ENCODE results near the gene LEMD2.

The LEMD2 gene

DNA sequence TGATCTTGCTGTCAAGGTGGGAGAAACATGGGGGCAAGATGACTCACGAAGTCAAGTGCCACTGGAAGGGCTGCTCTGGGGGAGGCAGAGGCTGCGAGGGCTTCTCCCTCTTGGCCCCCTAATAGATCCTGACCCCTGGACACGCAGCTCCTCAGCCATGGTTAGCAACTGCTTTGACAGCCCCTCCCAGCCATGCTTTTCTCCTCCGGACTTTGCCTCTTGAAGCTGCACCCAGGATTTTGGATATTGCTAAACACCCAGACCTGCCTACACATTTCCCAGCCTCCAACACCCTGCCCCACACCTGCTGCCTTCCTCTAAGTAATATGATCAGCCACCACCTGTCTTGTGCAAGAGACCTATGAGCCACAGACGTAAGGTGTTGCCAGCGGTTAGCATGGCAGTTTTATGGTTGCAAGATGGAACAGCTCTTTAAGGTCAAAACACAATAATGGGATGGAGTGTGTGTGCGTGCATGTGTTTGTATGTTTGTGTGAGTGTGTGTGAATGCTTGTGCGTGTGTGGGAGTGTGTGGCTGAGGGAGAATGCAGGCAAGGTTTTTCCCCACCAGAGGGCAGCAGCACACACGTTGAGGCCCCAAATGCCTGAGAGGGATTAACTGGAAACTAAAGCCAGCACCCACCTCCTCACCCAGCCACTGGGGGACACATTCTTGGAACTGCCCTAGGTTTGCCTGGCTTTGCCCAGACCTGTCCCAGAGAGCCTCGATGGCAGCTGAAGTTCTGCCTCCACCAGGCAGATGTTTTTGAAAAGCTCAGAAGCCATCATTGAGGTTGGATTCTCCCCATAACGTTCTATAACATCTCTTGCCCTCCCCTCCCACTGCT is 44.7 kb downstream of the LEMD2 start:
- no peak overlapping the region for H3K27ac Mint-ChIP-seq
- no peaks in the 10 kb centered on the region for H3K36me3 Mint-ChIP-seq (ENCODE audit: low read depth)
- intact Hi-C loops (cut with micrococcal nuclease): loop anchor here (1.0 kb wide), 1 partner anchor 410 kb away; no protein-coding TSS in a partner anchor
- no peak overlapping the region for H3K4me3 Mint-ChIP-seq
- peaks cover 16% of the 10 kb centered on the region for H3K4me1 Mint-ChIP-seq (ENCODE audit: low read depth)
- H3K9me3 Mint-ChIP-seq: no peaks in the 10 kb centered on the region
- H3K27me3 Mint-ChIP-seq: peaks cover 11% of the 10 kb centered on the region

DNA sequence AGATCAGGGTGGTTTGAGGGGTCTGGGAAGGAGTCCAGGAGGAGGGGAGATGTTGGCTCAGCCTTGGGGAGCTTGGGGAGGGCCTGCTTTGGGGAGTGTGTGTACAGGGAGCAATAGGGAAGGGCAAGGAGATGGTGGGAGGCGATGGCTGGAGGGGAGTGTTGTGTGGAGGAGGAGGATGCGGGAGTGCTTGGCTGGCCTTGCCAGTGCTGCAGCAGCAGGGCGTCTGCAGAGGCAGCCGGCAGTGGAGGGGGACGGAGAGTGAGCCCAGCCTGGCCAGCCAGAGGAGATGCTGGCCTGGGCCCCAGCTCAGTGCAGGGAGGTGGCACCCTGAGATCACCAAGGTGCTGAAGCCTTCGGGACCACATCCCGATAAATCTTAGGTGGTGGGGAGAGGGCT is 46.1 kb downstream of the LEMD2 start:
- peaks cover 11% of the 10 kb centered on the region for H3K27me3 Mint-ChIP-seq
- no peaks in the 10 kb centered on the region for H3K9me3 Mint-ChIP-seq
- no peak overlapping the region for H3K4me3 Mint-ChIP-seq
- H3K27ac Mint-ChIP-seq: no peak overlapping the region
- peaks cover 16% of the 10 kb centered on the region for H3K4me1 Mint-ChIP-seq (ENCODE audit: low read depth)
- intact Hi-C loops (cut with micrococcal nuclease): no loop called here
- H3K36me3 Mint-ChIP-seq (ENCODE audit: low read depth): no peaks in the 10 kb centered on the region

DNA sequence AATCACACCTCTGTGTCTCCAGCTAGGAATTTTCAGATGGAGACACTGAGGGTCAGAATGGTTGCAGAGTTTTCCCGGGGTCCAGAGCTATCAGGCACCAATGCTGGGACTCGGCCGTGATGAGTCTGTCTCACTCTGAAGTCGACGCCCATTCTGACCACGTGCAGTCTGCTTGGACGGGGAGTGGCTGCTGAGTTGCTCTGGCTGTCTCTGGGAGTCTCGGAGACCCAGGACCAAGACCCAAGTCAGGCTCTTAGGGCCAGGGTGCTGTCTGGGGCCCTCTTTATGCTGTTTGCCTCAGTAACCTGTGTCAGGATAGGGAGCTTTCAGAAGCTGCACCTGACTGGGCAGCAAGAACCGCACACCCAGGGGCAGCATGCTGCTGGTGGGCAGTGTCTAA is 46.8 kb downstream of the LEMD2 start:
- Mint-ChIP-seq H3K4me3 (no peak overlapping the region), H3K36me3 (ENCODE audit: low read depth) (no peaks in the 10 kb centered on the region), H3K27ac (no peak overlapping the region), H3K4me1 (ENCODE audit: low read depth) (peaks cover 16% of the 10 kb centered on the region), H3K9me3 (no peaks in the 10 kb centered on the region), H3K27me3 (peaks cover 11% of the 10 kb centered on the region)
- intact Hi-C loops (cut with micrococcal nuclease): no loop called here

DNA sequence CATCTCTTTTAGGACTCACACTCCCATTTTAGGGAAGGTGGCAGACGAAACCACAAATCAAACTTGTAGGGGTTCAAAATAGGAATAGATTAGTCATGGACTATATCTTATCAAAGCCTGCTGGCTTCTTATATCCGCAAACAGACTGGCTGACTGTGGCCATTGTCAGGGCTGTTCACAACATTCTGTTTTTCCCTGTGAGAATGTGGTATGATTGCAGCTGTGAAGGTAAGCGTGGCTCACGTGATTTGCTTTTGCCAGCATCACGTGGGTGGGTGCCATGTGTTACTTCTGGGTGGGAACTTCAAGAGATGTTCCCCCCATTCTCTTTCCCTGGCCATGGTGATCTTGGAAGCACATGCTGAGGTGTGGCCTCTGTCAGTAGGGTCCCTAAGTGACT is 48.1 kb downstream of the LEMD2 start:
- Mint-ChIP-seq H3K27me3 (peaks cover 11% of the 10 kb centered on the region), H3K36me3 (ENCODE audit: low read depth) (no peaks in the 10 kb centered on the region)
- intact Hi-C loops (cut with micrococcal nuclease): no loop called here

DNA sequence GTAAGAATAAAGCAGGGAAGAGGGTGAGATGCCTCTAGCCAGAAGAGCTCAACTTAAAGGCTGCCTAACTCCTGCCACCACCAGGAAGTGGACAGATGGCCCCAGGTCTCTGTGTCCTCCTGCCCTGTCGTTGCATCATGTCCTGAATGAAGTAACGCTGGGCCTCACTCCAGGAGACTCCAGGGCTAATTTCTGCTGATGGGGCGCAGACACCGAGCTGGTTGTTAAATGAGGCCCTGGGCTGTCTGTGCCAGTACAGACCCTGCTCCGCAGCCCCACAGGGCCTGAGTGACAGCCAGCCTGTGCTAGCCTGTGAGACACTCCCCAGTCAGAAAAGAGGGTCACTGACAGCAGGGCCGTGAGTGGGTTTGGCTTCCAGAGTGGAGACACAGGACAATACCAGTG is 48.7 kb downstream of the LEMD2 start:
- Mint-ChIP-seq H3K4me3 (no peak overlapping the region), H3K4me1 (ENCODE audit: low read depth) (peaks cover 16% of the 10 kb centered on the region), H3K27ac (no peak overlapping the region), H3K36me3 (ENCODE audit: low read depth) (no peaks in the 10 kb centered on the region), H3K9me3 (no peaks in the 10 kb centered on the region), H3K27me3 (peaks cover 11% of the 10 kb centered on the region)
- intact Hi-C loops (cut with micrococcal nuclease): no loop called here

More for the DNA sequence above, 48.1 kb downstream of the LEMD2 start:
- H3K4me3 Mint-ChIP-seq: no peak overlapping the region
- peaks cover 16% of the 10 kb centered on the region for H3K4me1 Mint-ChIP-seq (ENCODE audit: low read depth)
- no peak overlapping the region for H3K27ac Mint-ChIP-seq
- no peaks in the 10 kb centered on the region for H3K9me3 Mint-ChIP-seq

DNA sequence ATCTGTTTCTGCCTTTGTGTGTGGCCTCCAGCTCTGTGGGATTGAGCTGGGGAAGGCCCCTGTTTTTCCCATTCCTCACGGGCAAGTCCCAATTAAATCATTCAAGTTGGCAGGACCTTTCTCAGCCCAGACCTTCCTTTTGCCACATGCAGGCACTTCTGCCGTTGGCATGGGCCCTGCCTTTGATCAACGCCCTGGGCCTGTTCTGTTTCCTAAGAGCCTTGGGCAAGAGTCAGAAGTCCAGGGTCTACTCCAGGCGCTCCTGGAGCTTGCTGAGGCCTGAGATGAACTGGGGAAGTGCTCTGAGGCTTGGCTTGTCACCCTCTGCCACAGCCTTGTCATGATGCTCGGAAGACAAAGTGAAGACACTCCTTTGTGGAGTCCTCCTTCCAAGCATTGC is 49.4 kb downstream of the LEMD2 start:
- intact Hi-C loops (cut with micrococcal nuclease): no loop called here
- Mint-ChIP-seq H3K36me3 (ENCODE audit: low read depth) (no peaks in the 10 kb centered on the region), H3K27me3 (peaks cover 11% of the 10 kb centered on the region), H3K9me3 (no peaks in the 10 kb centered on the region), H3K27ac (no peak overlapping the region), H3K4me1 (ENCODE audit: low read depth) (peaks cover 16% of the 10 kb centered on the region), H3K4me3 (no peak overlapping the region)

DNA sequence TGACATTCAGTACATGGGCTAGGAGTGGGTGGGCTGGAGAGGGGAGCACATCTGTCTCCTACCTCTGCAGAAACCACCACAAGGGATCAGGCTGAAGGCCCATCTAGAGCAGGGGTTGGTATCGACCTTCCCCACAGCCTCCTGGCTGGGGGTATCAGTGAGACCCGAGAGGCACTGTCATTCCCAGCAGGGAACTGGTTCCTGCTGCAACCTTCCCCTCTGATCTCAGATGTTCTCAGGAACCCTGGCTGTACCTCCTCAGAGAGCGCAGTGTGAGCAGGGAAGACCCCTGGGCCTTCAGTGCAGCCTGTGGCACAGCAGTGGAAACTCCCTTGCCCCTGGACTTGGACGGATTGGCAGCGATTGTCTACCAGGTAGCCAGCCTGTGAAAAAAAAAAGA is 50.1 kb downstream of the LEMD2 start:
- Mint-ChIP-seq H3K9me3 (no peaks in the 10 kb centered on the region), H3K4me3 (no peak overlapping the region), H3K4me1 (ENCODE audit: low read depth) (peaks cover 11% of the 10 kb centered on the region), H3K27me3 (peaks cover 7% of the 10 kb centered on the region), H3K36me3 (ENCODE audit: low read depth) (no peaks in the 10 kb centered on the region), H3K27ac (no peak overlapping the region)
- intact Hi-C loops (cut with micrococcal nuclease): no loop called here

DNA sequence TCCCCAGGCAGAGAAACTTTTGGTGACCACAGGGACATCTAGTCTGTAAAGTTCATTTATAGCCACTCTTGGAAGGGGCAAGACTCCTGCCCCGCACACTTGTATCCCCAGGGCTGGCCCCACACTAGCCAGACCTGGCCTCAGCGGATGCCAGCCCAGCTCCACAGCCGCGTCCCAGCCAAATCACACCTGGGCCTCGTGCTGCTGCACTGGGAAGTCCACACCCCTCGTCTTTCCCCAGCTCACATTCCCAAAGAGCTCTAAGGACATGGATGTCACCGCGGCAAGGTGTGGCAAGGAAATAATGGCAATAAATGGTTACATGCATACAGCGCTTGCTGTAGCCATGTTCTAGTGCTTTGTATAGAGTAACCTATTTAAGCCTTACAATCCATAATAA is 50.8 kb downstream of the LEMD2 start:
- no peak overlapping the region for H3K4me3 Mint-ChIP-seq
- H3K27ac Mint-ChIP-seq: no peak overlapping the region
- intact Hi-C loops (cut with micrococcal nuclease): no loop called here
- peaks cover 11% of the 10 kb centered on the region for H3K4me1 Mint-ChIP-seq (ENCODE audit: low read depth)
- no peaks in the 10 kb centered on the region for H3K9me3 Mint-ChIP-seq
- peaks cover 5% of the 10 kb centered on the region for H3K27me3 Mint-ChIP-seq
- H3K36me3 Mint-ChIP-seq (ENCODE audit: low read depth): no peaks in the 10 kb centered on the region

DNA sequence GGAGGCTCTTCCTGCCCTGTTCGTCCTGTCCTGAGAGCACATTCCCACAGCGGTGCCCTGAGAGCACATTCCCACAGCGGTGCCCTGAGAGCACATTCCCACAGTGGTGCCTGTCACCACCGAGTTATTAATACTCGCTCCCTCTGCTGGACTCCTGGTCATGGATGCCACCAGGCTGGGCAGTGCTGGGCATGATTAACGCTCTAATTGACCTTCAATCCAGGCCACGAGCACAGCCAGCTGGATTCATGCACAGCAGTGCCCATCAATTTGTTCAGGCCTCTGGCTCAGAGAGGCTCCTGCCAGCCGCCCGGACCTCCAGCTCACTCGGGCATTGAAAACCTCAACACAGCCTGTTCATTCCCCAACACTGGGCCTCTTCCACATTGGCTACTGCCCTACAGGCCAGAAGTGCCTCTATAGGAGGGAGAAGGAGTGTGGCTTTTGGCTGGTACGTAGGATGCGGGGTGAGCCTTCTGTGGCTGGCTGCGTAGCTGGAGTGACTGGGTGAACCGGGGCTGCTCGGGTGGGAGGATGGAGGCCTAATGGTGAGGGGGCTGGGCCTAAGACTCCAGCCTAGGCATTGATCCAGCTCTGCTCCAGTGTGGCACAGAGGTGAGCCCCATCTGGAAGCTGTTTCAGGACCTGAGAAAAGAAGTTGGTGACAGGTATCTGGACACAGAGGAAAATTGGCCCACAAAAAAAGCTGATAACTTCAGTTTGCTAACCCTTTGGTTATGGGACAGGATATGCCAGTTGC is 51.5 kb downstream of the LEMD2 start:
- no peaks in the 10 kb centered on the region for H3K9me3 Mint-ChIP-seq
- intact Hi-C loops (cut with micrococcal nuclease): no loop called here
- H3K4me1 Mint-ChIP-seq (ENCODE audit: low read depth): peaks cover 11% of the 10 kb centered on the region
- H3K27me3 Mint-ChIP-seq: no peaks in the 10 kb centered on the region
- H3K4me3 Mint-ChIP-seq: no peak overlapping the region
- H3K36me3 Mint-ChIP-seq (ENCODE audit: low read depth): no peaks in the 10 kb centered on the region
- H3K27ac Mint-ChIP-seq: no peak overlapping the region

DNA sequence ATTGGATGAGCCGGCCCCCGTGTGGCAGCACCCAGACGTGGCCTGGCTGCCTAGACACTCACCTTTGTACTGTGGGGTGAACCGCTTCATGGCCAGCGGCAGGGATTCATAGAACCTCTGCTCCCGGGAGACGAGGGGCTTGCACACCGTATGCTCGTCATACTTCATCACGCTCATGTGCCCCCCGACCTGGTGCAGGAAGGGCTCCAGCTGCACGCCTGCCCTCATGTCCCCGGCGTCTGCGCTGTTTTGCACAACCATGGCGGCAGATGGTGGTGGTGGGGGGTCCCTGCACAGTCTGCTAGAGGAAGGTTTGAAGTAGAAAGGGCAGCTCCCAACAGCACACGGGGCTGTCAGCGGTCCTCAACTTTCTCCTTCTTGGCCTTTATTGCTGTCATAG is 53.7 kb downstream of the LEMD2 start:
- Mint-ChIP-seq H3K36me3 (ENCODE audit: low read depth) (no peaks in the 10 kb centered on the region), H3K4me3 (no peak overlapping the region)
- intact Hi-C loops (cut with micrococcal nuclease): no loop called here

DNA sequence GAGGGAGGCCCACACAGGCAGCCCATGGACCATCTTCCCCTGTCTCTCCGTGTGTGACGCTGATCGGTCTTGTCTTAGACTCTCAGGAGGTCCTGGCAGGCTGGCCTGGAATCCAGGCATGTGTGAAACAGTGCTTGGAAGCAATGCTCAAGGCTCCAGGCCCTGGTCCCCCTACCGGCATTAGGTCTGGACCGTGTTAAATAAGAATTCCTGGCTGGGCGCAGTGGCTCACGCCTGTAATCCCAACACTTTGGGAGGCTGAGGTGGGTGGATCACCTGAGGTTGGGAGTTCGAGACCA is 55.3 kb downstream of the LEMD2 start:
- Mint-ChIP-seq H3K27ac (no peak overlapping the region), H3K4me1 (ENCODE audit: low read depth) (no peaks in the 10 kb centered on the region), H3K9me3 (no peaks in the 10 kb centered on the region), H3K36me3 (ENCODE audit: low read depth) (no peaks in the 10 kb centered on the region), H3K4me3 (no peak overlapping the region), H3K27me3 (peaks cover 1% of the 10 kb centered on the region)
- intact Hi-C loops (cut with micrococcal nuclease): no loop called here

More for the DNA sequence above, 53.7 kb downstream of the LEMD2 start:
- Mint-ChIP-seq H3K9me3 (no peaks in the 10 kb centered on the region), H3K4me1 (ENCODE audit: low read depth) (peaks cover 8% of the 10 kb centered on the region), H3K27me3 (no peaks in the 10 kb centered on the region), H3K27ac (no peak overlapping the region)

DNA sequence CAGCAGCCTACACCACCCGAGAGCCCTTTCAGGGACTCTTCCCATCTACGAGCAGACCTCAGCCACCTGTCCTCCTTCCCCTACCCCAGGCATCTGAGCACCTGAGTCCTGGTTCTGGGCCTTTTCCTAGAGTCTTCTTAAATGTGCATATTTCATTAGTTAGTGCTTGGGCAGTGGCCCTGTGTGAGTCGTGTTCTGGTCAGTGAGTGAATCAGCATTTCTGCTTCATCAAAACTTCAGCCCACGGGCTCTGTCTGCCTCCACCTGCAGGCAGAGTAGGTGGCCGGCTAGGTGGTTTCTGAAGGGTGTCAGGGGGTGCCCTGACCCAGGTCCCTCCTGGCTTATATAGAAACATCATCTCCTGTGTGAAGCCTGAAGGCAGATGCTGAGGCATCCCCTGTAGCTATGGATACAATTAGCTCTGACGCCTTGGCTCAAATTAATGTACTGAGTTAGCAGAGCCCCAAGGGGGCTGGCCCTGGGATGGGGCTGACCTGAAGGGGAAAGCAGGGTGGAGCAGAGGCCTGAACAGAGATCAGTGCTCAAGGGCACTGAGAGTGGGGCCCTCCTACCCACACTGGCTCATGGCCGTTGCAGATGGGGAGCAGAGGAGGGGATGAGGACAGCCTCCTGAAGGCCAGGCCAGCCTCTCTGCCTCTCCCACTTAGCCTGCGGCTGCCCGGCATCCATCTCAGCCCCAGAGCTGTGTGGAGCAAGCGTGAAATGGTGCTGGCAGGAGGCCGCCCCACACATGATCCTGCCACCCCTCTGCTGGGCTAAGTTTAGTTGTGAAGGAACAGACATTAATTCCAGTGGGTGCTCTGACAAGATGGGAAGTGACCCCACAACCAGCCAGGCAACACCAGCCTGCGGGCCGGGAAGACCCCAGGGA is 55.9 kb downstream of the LEMD2 start:
- Mint-ChIP-seq H3K4me1 (ENCODE audit: low read depth) (no peaks in the 10 kb centered on the region), H3K27ac (no peak overlapping the region), H3K36me3 (ENCODE audit: low read depth) (no peaks in the 10 kb centered on the region), H3K27me3 (peaks cover 4% of the 10 kb centered on the region), H3K4me3 (no peak overlapping the region), H3K9me3 (no peaks in the 10 kb centered on the region)
- intact Hi-C loops (cut with micrococcal nuclease): no loop called here

DNA sequence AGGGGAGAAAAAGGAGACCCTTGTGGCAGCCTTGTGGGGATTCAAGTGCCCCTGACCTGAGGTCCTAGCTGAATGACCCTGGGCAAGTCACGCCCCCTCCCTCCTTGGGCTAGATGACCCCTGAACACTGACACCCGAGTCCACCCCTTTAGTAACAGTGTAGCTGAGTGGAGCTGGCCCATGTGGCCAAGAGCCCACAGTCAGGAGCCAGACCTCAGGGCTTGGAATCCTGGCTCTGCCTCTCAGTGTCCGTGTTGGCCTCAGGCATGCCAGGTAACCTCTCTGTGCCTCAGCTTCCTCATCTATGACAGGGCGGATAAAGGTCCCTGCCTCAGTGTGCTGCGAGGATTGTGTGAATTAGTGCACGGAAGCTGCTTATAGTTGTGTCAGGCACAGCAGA is 56.5 kb downstream of the LEMD2 start:
- Mint-ChIP-seq H3K9me3 (no peaks in the 10 kb centered on the region), H3K36me3 (ENCODE audit: low read depth) (no peaks in the 10 kb centered on the region), H3K4me1 (ENCODE audit: low read depth) (no peaks in the 10 kb centered on the region), H3K27me3 (peaks cover 4% of the 10 kb centered on the region), H3K27ac (no peak overlapping the region), H3K4me3 (no peak overlapping the region)
- intact Hi-C loops (cut with micrococcal nuclease): no loop called here

DNA sequence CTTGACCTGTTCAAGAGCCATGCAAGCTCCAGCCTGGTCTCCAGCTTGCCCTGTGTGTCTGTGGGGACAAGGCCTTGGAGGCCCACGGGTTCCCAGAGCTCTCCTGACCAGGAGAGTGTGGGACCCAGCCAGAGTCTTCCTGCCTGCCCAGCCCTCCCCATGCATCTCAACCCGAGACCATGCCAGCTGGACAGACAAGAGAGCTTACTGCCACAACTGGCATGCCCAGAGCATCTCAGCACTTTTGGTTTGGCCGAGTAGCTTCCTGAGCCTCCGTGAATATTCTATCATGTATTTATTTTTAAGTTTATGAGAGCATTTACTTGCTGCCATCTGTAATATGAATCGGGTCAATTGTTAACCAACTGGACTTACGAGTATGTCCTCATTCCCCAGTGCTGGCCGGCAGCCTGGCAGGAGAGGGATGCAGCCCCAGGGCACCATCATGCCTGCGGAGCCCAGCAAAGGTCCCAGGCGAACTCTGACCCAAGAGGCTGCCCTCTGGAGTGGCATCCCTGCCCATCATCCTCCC is 57.1 kb downstream of the LEMD2 start:
- Mint-ChIP-seq H3K4me1 (ENCODE audit: low read depth) (no peaks in the 10 kb centered on the region), H3K27ac (no peak overlapping the region), H3K36me3 (ENCODE audit: low read depth) (no peaks in the 10 kb centered on the region), H3K4me3 (no peak overlapping the region), H3K9me3 (no peaks in the 10 kb centered on the region), H3K27me3 (peaks cover 4% of the 10 kb centered on the region)
- intact Hi-C loops (cut with micrococcal nuclease): no loop called here

All from dendritic cell treated with granulocyte-macrophage colony-stimulating factor and Interleukin-4, amounts not matched to agents 40 ng/mL and 50 ng/mL, for 4 days (primary cell).